K562 (cell line): Measurements from ENCODE around the gene KRTAP5-1. TPM values are rescaled to one million over a fixed set of nuclear protein-coding genes. Genes with fewer than 3 reads are reported as not detected.

Experiments used
- CBX2 ChIP-seq: fragments of 200-600 bp; sonication (generic); IDR thresholded peaks from one replicate; pipeline ENCODE4 v1.6.1; 2012; ENCODE audit warnings: mild to moderate bottlenecking, low read length, inconsistent platforms; ENCODE audit not compliant: insufficient read depth, poor library complexity, severe bottlenecking
- CTBP1 ChIP-seq: fragments of 450-650 bp; IDR thresholded peaks from 2 replicates; pipeline ENCODE4 v1.6.1; 2016; ENCODE audit warnings: borderline replicate concordance
- GTF2E2 ChIP-seq: fragments of 200-800 bp; sonication (Bioruptor generic); IDR thresholded peaks from 2 replicates; pipeline ENCODE4 v1.6.1; 2016; ENCODE audit warnings: missing genetic modification characterization, missing compliant biosample characterization
- TBL1XR1 ChIP-seq, 2 experiments: IDR thresholded peaks; 2 replicates each; pipeline ENCODE4 v1.6.1; 2012; ENCODE audit warnings: improper control_type of control experiment in 2 of 2, low read length in 2 of 2, mild to moderate bottlenecking in 1 of 2
- ZNF583 ChIP-seq: fragments of 250-450 bp; sonication (Bioruptor Pico); IDR thresholded peaks from 2 replicates; pipeline ENCODE4 v1.4.0; 2020
- polyA plus RNA-seq, 8 experiments: library from polyadenylated mRNA; depleted of rRNA in 4 of 8; stranded (reverse) in 5 of 8; unstranded in 3 of 8; fragments of >200 nt; fragmentation: Nextera tagmentation in 2 of 8; fragmentation: Illumina TruSeq in 1 of 8; extraction: Ambion mirVana in 2 of 8; extraction: Trizol in 1 of 8; gene quantifications; 2 replicates each; pipeline versions ENCODE4 v1.2.1 to v1.2.3, GENCODE V29; 2011 to 2014; ENCODE audit warnings: inconsistent platforms in 1 of 8, missing spikeins in 1 of 8
- total RNA-seq, 7 experiments: library from RNA; depleted of rRNA in 6 of 7; stranded (reverse); fragments of >200 nt in 6 of 7; fragmentation: Illumina TruSeq in 2 of 7; extraction: Trizol in 2 of 7; gene quantifications; 2 replicates each; pipeline versions ENCODE4 v1.2.1 to v1.2.3, GENCODE V29; 2011 to 2021; ENCODE audit warnings: low replicate concordance in 1 of 7
- TF ChIP-seq, protein P1 (sequence below): fragments of 200-600 bp; sonication (generic); IDR thresholded peaks from one replicate; pipeline ENCODE4 v1.6.1; 2012; ENCODE audit warnings: mild to moderate bottlenecking, low read depth, low read length, inconsistent platforms

Gene KRTAP5-1
- total and polyA plus RNA-seq, 9 of the 15 experiments (the other 6 are each of a cell fraction or from before 2014, with no cell fraction given) = not detected

DNA sequence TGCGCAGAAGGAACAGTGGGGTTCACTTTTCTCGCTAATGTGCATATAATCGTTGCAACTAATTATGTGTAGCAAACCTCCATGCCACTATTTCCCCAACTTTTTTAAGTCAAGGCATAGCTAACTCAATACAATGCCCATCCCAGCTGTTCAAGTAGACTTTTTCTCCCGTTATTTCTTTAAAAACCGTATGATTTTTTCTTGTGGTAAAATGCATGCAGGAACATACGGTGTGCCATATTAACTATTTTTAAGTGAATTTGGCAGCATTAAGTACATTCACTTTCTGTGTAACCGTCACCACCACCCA is 10.2 kb downstream of the KRTAP5-1 start (continued):
- TF ChIP-seq, protein P1, sequence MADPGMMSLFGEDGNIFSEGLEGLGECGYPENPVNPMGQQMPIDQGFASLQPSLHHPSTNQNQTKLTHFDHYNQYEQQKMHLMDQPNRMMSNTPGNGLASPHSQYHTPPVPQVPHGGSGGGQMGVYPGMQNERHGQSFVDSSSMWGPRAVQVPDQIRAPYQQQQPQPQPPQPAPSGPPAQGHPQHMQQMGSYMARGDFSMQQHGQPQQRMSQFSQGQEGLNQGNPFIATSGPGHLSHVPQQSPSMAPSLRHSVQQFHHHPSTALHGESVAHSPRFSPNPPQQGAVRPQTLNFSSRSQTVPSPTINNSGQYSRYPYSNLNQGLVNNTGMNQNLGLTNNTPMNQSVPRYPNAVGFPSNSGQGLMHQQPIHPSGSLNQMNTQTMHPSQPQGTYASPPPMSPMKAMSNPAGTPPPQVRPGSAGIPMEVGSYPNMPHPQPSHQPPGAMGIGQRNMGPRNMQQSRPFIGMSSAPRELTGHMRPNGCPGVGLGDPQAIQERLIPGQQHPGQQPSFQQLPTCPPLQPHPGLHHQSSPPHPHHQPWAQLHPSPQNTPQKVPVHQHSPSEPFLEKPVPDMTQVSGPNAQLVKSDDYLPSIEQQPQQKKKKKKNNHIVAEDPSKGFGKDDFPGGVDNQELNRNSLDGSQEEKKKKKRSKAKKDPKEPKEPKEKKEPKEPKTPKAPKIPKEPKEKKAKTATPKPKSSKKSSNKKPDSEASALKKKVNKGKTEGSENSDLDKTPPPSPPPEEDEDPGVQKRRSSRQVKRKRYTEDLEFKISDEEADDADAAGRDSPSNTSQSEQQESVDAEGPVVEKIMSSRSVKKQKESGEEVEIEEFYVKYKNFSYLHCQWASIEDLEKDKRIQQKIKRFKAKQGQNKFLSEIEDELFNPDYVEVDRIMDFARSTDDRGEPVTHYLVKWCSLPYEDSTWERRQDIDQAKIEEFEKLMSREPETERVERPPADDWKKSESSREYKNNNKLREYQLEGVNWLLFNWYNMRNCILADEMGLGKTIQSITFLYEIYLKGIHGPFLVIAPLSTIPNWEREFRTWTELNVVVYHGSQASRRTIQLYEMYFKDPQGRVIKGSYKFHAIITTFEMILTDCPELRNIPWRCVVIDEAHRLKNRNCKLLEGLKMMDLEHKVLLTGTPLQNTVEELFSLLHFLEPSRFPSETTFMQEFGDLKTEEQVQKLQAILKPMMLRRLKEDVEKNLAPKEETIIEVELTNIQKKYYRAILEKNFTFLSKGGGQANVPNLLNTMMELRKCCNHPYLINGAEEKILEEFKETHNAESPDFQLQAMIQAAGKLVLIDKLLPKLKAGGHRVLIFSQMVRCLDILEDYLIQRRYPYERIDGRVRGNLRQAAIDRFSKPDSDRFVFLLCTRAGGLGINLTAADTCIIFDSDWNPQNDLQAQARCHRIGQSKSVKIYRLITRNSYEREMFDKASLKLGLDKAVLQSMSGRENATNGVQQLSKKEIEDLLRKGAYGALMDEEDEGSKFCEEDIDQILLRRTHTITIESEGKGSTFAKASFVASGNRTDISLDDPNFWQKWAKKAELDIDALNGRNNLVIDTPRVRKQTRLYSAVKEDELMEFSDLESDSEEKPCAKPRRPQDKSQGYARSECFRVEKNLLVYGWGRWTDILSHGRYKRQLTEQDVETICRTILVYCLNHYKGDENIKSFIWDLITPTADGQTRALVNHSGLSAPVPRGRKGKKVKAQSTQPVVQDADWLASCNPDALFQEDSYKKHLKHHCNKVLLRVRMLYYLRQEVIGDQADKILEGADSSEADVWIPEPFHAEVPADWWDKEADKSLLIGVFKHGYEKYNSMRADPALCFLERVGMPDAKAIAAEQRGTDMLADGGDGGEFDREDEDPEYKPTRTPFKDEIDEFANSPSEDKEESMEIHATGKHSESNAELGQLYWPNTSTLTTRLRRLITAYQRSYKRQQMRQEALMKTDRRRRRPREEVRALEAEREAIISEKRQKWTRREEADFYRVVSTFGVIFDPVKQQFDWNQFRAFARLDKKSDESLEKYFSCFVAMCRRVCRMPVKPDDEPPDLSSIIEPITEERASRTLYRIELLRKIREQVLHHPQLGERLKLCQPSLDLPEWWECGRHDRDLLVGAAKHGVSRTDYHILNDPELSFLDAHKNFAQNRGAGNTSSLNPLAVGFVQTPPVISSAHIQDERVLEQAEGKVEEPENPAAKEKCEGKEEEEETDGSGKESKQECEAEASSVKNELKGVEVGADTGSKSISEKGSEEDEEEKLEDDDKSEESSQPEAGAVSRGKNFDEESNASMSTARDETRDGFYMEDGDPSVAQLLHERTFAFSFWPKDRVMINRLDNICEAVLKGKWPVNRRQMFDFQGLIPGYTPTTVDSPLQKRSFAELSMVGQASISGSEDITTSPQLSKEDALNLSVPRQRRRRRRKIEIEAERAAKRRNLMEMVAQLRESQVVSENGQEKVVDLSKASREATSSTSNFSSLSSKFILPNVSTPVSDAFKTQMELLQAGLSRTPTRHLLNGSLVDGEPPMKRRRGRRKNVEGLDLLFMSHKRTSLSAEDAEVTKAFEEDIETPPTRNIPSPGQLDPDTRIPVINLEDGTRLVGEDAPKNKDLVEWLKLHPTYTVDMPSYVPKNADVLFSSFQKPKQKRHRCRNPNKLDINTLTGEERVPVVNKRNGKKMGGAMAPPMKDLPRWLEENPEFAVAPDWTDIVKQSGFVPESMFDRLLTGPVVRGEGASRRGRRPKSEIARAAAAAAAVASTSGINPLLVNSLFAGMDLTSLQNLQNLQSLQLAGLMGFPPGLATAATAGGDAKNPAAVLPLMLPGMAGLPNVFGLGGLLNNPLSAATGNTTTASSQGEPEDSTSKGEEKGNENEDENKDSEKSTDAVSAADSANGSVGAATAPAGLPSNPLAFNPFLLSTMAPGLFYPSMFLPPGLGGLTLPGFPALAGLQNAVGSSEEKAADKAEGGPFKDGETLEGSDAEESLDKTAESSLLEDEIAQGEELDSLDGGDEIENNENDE = no peak
- TF ChIP-seq GTF2E2 (tag) = no peak
- no peak for TF ChIP-seq ZNF583 (CRISPR knock-in tag)
- no peak for TF ChIP-seq CTBP1
- TF ChIP-seq CBX2 = no peak
- TF ChIP-seq TBL1XR1 (IDR thresholded peaks at IDR 0.05; ENCODE audit: low read length in 2 of 2) = no peak
